NCI-H1436 treated with DMSO at 0.1 percent for 48 hours (cell line): Measurements from ENCODE around the gene HS2ST1.
"Not testable (repeated sequence)": the region's sequence is repeated elsewhere in the genome, so short reads cannot be mapped to it uniquely, and the experiment has no call there.

Experiments
- DNase-seq: peaks from one replicate; lab custom pipeline; 2025; lab: John Stamatoyannopoulos, UW

Gene HS2ST1

GRCh38 chr1:86925742-86926141, 11.3 kb downstream of the HS2ST1 start:
- DNase-seq = no peak

GRCh38 chr1:86926883-86927282, 12.4 kb downstream of the HS2ST1 start:
- no peak for DNase-seq

- DNase-seq = no peak
Observed at GRCh38 chr1:86928819-86929218, 14.4 kb downstream of the HS2ST1 start.

- DNase-seq = no peak
Observed at GRCh38 chr1:86933051-86933450, 18.6 kb downstream of the HS2ST1 start.

- no peak for DNase-seq
Observed at GRCh38 chr1:86933562-86934377, 19.3 kb downstream of the HS2ST1 start.

- DNase-seq = no peak
Observed at GRCh38 chr1:86938450-86938849, 24.0 kb downstream of the HS2ST1 start.

- DNase-seq = no peak
Observed at GRCh38 chr1:86938855-86939254, 24.4 kb downstream of the HS2ST1 start.

GRCh38 chr1:86939406-86939805, 25.0 kb downstream of the HS2ST1 start:
- no peak for DNase-seq

- no peak for DNase-seq
Observed at GRCh38 chr1:86940599-86940998, 26.2 kb downstream of the HS2ST1 start.

- DNase-seq = no peak
Observed at GRCh38 chr1:86942042-86942441, 27.6 kb downstream of the HS2ST1 start.

GRCh38 chr1:86942743-86943142, 28.3 kb downstream of the HS2ST1 start:
- DNase-seq = no peak

GRCh38 chr1:86948212-86948611, 33.8 kb downstream of the HS2ST1 start:
- no peak for DNase-seq

GRCh38 chr1:86950712-86951419, 36.4 kb downstream of the HS2ST1 start:
- no peak for DNase-seq

GRCh38 chr1:86951430-86951829, 37.0 kb downstream of the HS2ST1 start:
- no peak for DNase-seq

GRCh38 chr1:86953167-86953566, 38.7 kb downstream of the HS2ST1 start:
- DNase-seq = no peak

- no peak for DNase-seq
Observed at GRCh38 chr1:86955678-86956077, 41.2 kb downstream of the HS2ST1 start.

GRCh38 chr1:86956221-86956620, 41.8 kb downstream of the HS2ST1 start:
- DNase-seq = no peak

- DNase-seq = no peak
Observed at GRCh38 chr1:86957221-86957620, 42.8 kb downstream of the HS2ST1 start.

GRCh38 chr1:86960548-86960947, 46.1 kb downstream of the HS2ST1 start:
- no peak for DNase-seq

GRCh38 chr1:86963841-86964240, 49.4 kb downstream of the HS2ST1 start:
- DNase-seq = not testable (repeated sequence)

- no peak for DNase-seq
Observed at GRCh38 chr1:86965012-86965826, 50.8 kb downstream of the HS2ST1 start.

- no peak for DNase-seq
Observed at GRCh38 chr1:86965827-86966182, 51.4 kb downstream of the HS2ST1 start.

- DNase-seq = no peak
Observed at GRCh38 chr1:86970938-86971337, 56.5 kb downstream of the HS2ST1 start.
